Fibroblast of lung (primary cell): ENCODE results near the gene RRAGA. TPM values are rescaled to one million over a fixed set of nuclear protein-coding genes. Genes with fewer than 3 reads are reported as not detected.

ENCODE experiments used
- DNase-seq, 2 donors: peaks; one replicate each; pipeline versions ENCODE4 v3.0.0 to v3.0.0-alpha.2; 2010; ENCODE audit warnings: low read depth in 2 of 2
- H2AFZ ChIP-seq: 2 replicates; pipeline ENCODE4 v1.5.1; 2012; ENCODE audit warnings: low read length, control low read depth, inconsistent platforms
- H3K27ac ChIP-seq: 2 replicates; pipeline ENCODE4 v1.5.1; 2011; ENCODE audit warnings: low read length, control low read depth; ENCODE audit not compliant: insufficient read depth
- H3K27me3 ChIP-seq: 2 replicates; pipeline ENCODE4 v1.5.1; 2011; ENCODE audit warnings: mild to moderate bottlenecking, low read length; ENCODE audit not compliant: control insufficient read depth, insufficient read depth
- H3K36me3 ChIP-seq: 2 replicates; pipeline ENCODE4 v1.5.1; 2011; ENCODE audit warnings: low read length; ENCODE audit not compliant: control insufficient read depth, insufficient read depth
- H3K4me1 ChIP-seq: 2 replicates; pipeline ENCODE4 v1.5.1; 2011; ENCODE audit warnings: low read length; ENCODE audit not compliant: control insufficient read depth, insufficient read depth; ENCODE audit errors: extremely low read depth
- H3K4me2 ChIP-seq: 2 replicates; pipeline ENCODE4 v1.5.1; 2011; ENCODE audit warnings: low read length, control low read depth; ENCODE audit not compliant: insufficient read depth; ENCODE audit errors: extremely low read depth
- H3K4me3 ChIP-seq, 4 experiments: fragments of 200-600 bp in 1 of 4; sonication (generic) in 1 of 4; replicated peaks in 1 of 4; 2 replicates each; pipeline ENCODE4 v1.5.1; 2011 to 2016; ENCODE audit warnings: low read length in 4 of 4, low read depth in 3 of 4, mild to moderate bottlenecking in 3 of 4, control low read depth in 2 of 4, inconsistent platforms in 1 of 4, mixed read lengths in 1 of 4; ENCODE audit not compliant: insufficient read depth in 1 of 4; ENCODE audit errors: control extremely low read depth in 1 of 4
- H3K79me2 ChIP-seq: 2 replicates; pipeline ENCODE4 v1.5.1; 2012; ENCODE audit warnings: mild to moderate bottlenecking, low read length, inconsistent platforms; ENCODE audit not compliant: control insufficient read depth, insufficient read depth
- H3K9ac ChIP-seq: 2 replicates; pipeline ENCODE4 v1.5.1; 2011; ENCODE audit warnings: mild to moderate bottlenecking, low read length, control low read depth; ENCODE audit not compliant: insufficient read depth
- H3K9me3 ChIP-seq: 2 replicates; pipeline ENCODE4 v1.5.1; 2012; ENCODE audit warnings: low read depth, low read length; ENCODE audit not compliant: control insufficient read depth, insufficient read depth
- H4K20me1 ChIP-seq: 2 replicates; pipeline ENCODE4 v1.5.1; 2011; ENCODE audit warnings: low read length; ENCODE audit not compliant: control insufficient read depth, insufficient read depth; ENCODE audit errors: extremely low read depth
- EZH2 ChIP-seq: IDR thresholded peaks from 2 replicates; pipeline ENCODE4 v1.5.1; 2012; ENCODE audit warnings: low read length, control low read depth, mild to moderate bottlenecking; ENCODE audit errors: missing control alignments
- polyA minus RNA-seq: library from RNA; depleted of rRNA, polyadenylated mRNA; stranded (reverse); fragments of >200 nt; gene quantifications from 2 replicates; pipeline ENCODE4 v1.2.3, GENCODE V29; 2011; ENCODE audit warnings: low replicate concordance
- polyA plus RNA-seq, 2 donors: library from polyadenylated mRNA; depleted of rRNA in 1 of 2; stranded (reverse) in 1 of 2; unstranded in 1 of 2; fragments of >200 nt; gene quantifications; 2 replicates each; pipeline ENCODE4 v1.2.1, GENCODE V29; 2011 to 2012; ENCODE audit warnings: missing spikeins in 1 of 2
- total RNA-seq: library from RNA; depleted of rRNA; stranded (reverse); fragments of >200 nt; gene quantifications from 2 replicates; pipeline ENCODE4 v1.2.1, GENCODE V29; 2014
- TF ChIP-seq, protein P1 (sequence below), 2 donors: IDR thresholded peaks in 1 of 2; conservative IDR thresholded peaks in 1 of 2; 1 replicate in 1 of 2; 2 replicates in 1 of 2; pipeline ENCODE4 v1.5.1; 2011 to 2012; ENCODE audit warnings: low read length in 2 of 2, control low read depth in 1 of 2, inconsistent platforms in 1 of 2, low read depth in 1 of 2, mild to moderate bottlenecking in 1 of 2

RRAGA gene, protein sequence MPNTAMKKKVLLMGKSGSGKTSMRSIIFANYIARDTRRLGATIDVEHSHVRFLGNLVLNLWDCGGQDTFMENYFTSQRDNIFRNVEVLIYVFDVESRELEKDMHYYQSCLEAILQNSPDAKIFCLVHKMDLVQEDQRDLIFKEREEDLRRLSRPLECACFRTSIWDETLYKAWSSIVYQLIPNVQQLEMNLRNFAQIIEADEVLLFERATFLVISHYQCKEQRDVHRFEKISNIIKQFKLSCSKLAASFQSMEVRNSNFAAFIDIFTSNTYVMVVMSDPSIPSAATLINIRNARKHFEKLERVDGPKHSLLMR
- 43.1 and 62.9 TPM in 2 replicates for total RNA-seq
- polyA plus RNA-seq, result 186 and 217 TPM in 2 replicates
- polyA plus RNA-seq (2012), result 133 and 161 TPM in 2 replicates
- polyA minus RNA-seq, result 70.6 and 94.8 TPM in 2 replicates

DNA sequence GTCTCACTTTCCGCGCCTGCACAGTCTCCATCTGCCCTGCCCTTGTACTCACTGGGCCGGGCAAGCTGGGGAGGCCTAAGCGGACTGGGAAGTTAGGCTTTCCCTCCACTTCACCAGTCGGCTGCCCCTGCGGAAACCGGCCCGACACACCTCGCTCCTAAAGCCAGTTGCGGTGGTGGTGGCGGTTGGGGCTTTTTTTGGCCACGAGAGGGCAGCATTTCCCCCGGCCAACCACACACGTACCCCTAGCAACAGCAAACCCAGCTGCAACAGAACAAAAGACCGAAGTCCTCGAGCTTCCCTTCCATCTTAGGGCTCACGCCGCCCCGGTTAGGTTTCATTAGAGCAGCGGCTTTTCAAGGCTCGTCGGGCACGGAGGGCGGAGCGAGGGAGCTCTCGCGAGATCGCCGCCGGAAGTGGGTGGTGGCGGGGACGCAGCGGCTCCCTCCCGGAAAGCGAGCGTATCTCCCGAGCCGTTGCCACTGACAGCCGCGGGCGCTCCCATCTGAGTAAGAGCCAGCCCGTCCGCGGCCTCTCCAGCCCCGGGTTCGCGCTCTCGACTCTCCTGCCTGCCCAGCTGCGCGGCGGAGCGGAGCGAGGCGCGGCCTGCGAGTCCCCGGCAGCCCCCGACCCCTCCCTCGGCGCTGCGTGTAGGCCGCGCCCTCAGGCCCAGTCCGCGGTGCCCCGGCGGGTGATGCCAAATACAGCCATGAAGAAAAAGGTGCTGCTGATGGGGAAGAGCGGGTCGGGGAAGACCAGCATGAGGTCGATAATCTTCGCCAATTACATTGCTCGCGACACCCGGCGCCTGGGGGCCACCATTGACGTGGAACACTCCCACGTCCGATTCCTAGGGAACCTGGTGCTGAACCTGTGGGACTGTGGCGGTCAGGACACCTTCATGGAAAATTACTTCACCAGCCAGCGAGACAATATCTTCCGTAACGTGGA is at the start of gene RRAGA:
TSS of gene RRAGA (plus strand) at position 462 of the 951 bp plus-strand sequence. CDS start at position 695, 233 bp downstream.
- H3K4me1 ChIP-seq, result peaks cover 4% of the 10 kb centered on the region
- DNase-seq, result peak; percentile 95 to 97
- H4K20me1 ChIP-seq, result no peaks in the 10 kb centered on the region
- peak within 1 kb of the TSS; percentile 98 for H2AFZ ChIP-seq
- H3K4me2 ChIP-seq, result peak within 1 kb of the TSS; percentile 96
- peak within 1 kb of the TSS; percentile 97 for H3K27ac ChIP-seq
- peaks cover 1% of the 10 kb centered on the region for H3K36me3 ChIP-seq
- H3K79me2 ChIP-seq, result peaks cover 27% of the 10 kb centered on the region
- H3K27me3 ChIP-seq, result no peaks in the 10 kb centered on the region
- peak within 1 kb of the TSS; percentile 81 to 97 (median 82) for H3K4me3 ChIP-seq
- H3K9ac ChIP-seq, result peak within 1 kb of the TSS; percentile 94
- no peaks in the 10 kb centered on the region for H3K9me3 ChIP-seq
- TF ChIP-seq EZH2, result no peak
- TF ChIP-seq, protein P1, sequence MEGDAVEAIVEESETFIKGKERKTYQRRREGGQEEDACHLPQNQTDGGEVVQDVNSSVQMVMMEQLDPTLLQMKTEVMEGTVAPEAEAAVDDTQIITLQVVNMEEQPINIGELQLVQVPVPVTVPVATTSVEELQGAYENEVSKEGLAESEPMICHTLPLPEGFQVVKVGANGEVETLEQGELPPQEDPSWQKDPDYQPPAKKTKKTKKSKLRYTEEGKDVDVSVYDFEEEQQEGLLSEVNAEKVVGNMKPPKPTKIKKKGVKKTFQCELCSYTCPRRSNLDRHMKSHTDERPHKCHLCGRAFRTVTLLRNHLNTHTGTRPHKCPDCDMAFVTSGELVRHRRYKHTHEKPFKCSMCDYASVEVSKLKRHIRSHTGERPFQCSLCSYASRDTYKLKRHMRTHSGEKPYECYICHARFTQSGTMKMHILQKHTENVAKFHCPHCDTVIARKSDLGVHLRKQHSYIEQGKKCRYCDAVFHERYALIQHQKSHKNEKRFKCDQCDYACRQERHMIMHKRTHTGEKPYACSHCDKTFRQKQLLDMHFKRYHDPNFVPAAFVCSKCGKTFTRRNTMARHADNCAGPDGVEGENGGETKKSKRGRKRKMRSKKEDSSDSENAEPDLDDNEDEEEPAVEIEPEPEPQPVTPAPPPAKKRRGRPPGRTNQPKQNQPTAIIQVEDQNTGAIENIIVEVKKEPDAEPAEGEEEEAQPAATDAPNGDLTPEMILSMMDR (conservative IDR thresholded peaks at IDR 0.05 in 1 of 2, IDR thresholded peaks at IDR 0.05 in 1 of 2; ENCODE audit: low read depth in 1 of 2, low read length in 2 of 2), result peak; percentile 78 to 82

DNA sequence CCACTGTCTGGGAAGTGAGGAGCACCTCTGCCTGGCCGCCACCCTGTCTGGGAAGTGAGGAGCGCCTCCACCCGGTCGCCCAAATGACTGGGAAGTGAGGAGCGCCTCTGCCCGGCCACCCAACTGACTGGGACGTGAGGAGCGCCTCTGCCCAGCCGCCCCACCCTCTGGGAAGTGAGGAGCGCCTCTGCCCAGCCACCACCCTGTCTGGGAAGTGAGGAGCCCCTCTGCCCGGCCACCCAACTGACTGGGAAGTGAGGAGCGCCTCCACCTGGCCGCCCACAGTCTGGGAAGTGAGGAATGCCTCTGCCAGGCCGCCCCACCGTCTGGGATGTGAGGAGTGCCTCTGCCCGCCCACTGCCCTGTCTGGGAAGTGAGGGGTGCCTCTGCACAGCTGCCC is 49.1 kb upstream of the RRAGA start:
- H3K4me2 ChIP-seq, result no peak overlapping the region

More for the DNA sequence above, 49.1 kb upstream of the RRAGA start:
- Histone ChIP-seq H3K9me3 (no peaks in the 10 kb centered on the region), H2AFZ (no peak overlapping the region), H3K79me2 (no peaks in the 10 kb centered on the region), H3K36me3 (no peaks in the 10 kb centered on the region), H3K4me1 (no peaks in the 10 kb centered on the region), H3K9ac (no peak overlapping the region), H3K4me3 (no peak overlapping the region), H3K27ac (no peak overlapping the region), H3K27me3 (no peaks in the 10 kb centered on the region), H4K20me1 (no peaks in the 10 kb centered on the region)
- no peak for DNase-seq
- TF ChIP-seq, protein P1 (conservative IDR thresholded peaks at IDR 0.05 in 1 of 2, IDR thresholded peaks at IDR 0.05 in 1 of 2; ENCODE audit: low read depth in 1 of 2, low read length in 2 of 2), result no peak
- TF ChIP-seq EZH2, result no peak
